ENCODE results near the gene BRINP2.

DNA sequence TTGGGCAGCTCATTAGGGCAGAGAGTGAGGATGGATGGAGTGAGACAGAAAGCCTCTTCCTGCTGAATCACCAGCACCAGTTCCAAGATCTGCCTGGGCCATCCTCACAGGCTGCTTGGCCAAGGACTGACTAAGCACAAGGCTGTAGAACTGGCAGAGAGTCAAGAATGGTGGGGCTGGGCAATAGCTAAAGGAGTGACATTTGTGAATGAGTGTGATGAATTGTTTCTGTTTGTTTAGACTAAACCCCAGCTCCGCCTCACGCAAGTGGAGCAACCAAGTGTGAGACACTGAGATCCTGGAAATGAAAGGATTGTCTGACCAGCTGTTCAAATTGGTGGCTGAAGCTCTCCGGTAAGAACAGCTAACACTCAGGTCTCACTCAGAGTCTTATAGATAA, 38.6 kb downstream of the BRINP2 start:
- TF ChIP-seq ESRRG (CRISPR knock-in tag; IDR thresholded peaks at IDR 0.05) (no peak), ZFP30 (CRISPR knock-in tag; IDR thresholded peaks at IDR 0.05) (no peak), ARNTL (CRISPR knock-in tag; IDR thresholded peaks at IDR 0.05; ENCODE audit: borderline replicate concordance, low read depth) (no peak), SNAI2 (CRISPR knock-in tag; IDR thresholded peaks at IDR 0.05) (no peak)
